Measurements from ENCODE around the gene SLC39A6. TPM values are rescaled to one million over a fixed set of nuclear protein-coding genes. Genes with fewer than 3 reads are reported as not detected.
A peak's percentile ranks its signal among the peaks of the same experiment; 100 is the strongest.

The SLC39A6 gene
- polyA plus RNA-seq, 1 of the 3 experiments (the other 2 are of a cell fraction): 67.4 TPM

- Histone ChIP-seq H3K36me3 (replicated peaks in 1 of 2; ENCODE audit: control insufficient read depth in 1 of 2, insufficient read depth in 2 of 2, low read length in 1 of 2) (no peaks in the 10 kb centered on the region), H3K4me3 (ENCODE audit: low read depth in 2 of 2, low read length in 1 of 2) (no peak overlapping the region; a peak in 1 of 4 replicates), H2AFZ (ENCODE audit: low read depth) (no peak overlapping the region), H3K9me3 (no peaks in the 10 kb centered on the region), H3K9me2 (no peaks in the 10 kb centered on the region), H3K9ac (no peak overlapping the region), H3K4me1 (ENCODE audit: control insufficient read depth in 1 of 2, insufficient read depth in 2 of 2, low read depth in 1 of 2, low read length in 1 of 2) (no peaks in the 10 kb centered on the region), H4K20me1 (ENCODE audit: insufficient read depth) (no peaks in the 10 kb centered on the region), H3K27me3 (ENCODE audit: insufficient read depth) (no peaks in the 10 kb centered on the region), H3K4me2 (no peak overlapping the region), H3K79me2 (ENCODE audit: insufficient read depth) (no peaks in the 10 kb centered on the region), H3F3A (replicated peaks; ENCODE audit: insufficient read depth) (no peaks in the 10 kb centered on the region), H3K27ac (ENCODE audit: low read depth in 2 of 2, low read length in 1 of 2) (no peak overlapping the region)
- 3% methylated on average over 1 of the region's 1 CpG for WGBS (ENCODE audit: low lambda C conversion rate)
- DNase-seq: peak; percentile 53
- TF ChIP-seq GATA2 (CRISPR knock-in tag; IDR thresholded peaks at IDR 0.05): no peak
- TF ChIP-seq ZBTB33 (IDR thresholded peaks at IDR 0.05; ENCODE audit: borderline replicate concordance, low read depth): no peak
- no peak for TF ChIP-seq TEAD4 (IDR thresholded peaks at IDR 0.05; ENCODE audit: borderline replicate concordance, insufficient read depth)
- no peak for TF ChIP-seq RFX5 (IDR thresholded peaks at IDR 0.05; ENCODE audit: low read length)
- TF ChIP-seq EZH2phosphoT487 (IDR thresholded peaks at IDR 0.05; ENCODE audit: borderline replicate concordance, low read depth): no peak
- TF ChIP-seq, protein P1, sequence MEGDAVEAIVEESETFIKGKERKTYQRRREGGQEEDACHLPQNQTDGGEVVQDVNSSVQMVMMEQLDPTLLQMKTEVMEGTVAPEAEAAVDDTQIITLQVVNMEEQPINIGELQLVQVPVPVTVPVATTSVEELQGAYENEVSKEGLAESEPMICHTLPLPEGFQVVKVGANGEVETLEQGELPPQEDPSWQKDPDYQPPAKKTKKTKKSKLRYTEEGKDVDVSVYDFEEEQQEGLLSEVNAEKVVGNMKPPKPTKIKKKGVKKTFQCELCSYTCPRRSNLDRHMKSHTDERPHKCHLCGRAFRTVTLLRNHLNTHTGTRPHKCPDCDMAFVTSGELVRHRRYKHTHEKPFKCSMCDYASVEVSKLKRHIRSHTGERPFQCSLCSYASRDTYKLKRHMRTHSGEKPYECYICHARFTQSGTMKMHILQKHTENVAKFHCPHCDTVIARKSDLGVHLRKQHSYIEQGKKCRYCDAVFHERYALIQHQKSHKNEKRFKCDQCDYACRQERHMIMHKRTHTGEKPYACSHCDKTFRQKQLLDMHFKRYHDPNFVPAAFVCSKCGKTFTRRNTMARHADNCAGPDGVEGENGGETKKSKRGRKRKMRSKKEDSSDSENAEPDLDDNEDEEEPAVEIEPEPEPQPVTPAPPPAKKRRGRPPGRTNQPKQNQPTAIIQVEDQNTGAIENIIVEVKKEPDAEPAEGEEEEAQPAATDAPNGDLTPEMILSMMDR (IDR thresholded peaks at IDR 0.05): peak; percentile 72
- TF ChIP-seq JUND (IDR thresholded peaks at IDR 0.05): no peak
- TF ChIP-seq, protein P2, sequence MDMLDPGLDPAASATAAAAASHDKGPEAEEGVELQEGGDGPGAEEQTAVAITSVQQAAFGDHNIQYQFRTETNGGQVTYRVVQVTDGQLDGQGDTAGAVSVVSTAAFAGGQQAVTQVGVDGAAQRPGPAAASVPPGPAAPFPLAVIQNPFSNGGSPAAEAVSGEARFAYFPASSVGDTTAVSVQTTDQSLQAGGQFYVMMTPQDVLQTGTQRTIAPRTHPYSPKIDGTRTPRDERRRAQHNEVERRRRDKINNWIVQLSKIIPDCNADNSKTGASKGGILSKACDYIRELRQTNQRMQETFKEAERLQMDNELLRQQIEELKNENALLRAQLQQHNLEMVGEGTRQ (IDR thresholded peaks at IDR 0.05; ENCODE audit: borderline replicate concordance, low read depth, low read length): no peak
- TF ChIP-seq GABPA (IDR thresholded peaks at IDR 0.05; ENCODE audit: low read depth): no peak
- TF ChIP-seq RAD21 (IDR thresholded peaks at IDR 0.05; ENCODE audit: low read length): peak; percentile 89
- no peak for TF ChIP-seq REST (IDR thresholded peaks at IDR 0.05; ENCODE audit: low read depth, low read length)
- no peak for TF ChIP-seq POLR2AphosphoS5 (IDR thresholded peaks at IDR 0.05; ENCODE audit: low read depth, low read length)
- no peak for TF ChIP-seq NFIC (IDR thresholded peaks at IDR 0.05; ENCODE audit: borderline replicate concordance)
- TF ChIP-seq FOSL2 (IDR thresholded peaks at IDR 0.05; ENCODE audit: borderline replicate concordance, low read depth): no peak
- peak; percentile 68 for TF ChIP-seq SMC3 (IDR thresholded peaks at IDR 0.05; ENCODE audit: low read depth, low read length)
- ChIA-PET CTCF (interaction anchor here (0.6 to 7.7 kb wide), 41 partner anchors 9 to 716 kb away, joined by 3 to 136 read pairs (median 4); no protein-coding TSS in a partner anchor), POLR2A (interaction anchor here (0.6 to 1.0 kb wide), 2 partner anchors 28 to 33 kb away, joined by 3 read pairs; partner anchors contain the start of gene SLC39A6)
Observed at GRCh38 chr18:36095936-36096519, 33.1 kb downstream of the SLC39A6 start.

Data from SK-N-SH (cell line).